Measurements from ENCODE around the gene GALNT18.
"Not testable (repeated sequence)": the region's sequence is repeated elsewhere in the genome, so short reads cannot be mapped to it uniquely, and the experiment has no call there.

Gene GALNT18

GRCh38 chr11:11451501-11452005 lies 170.3 kb downstream of the GALNT18 start:
- DNase-seq = no peak

GRCh38 chr11:11450744-11451362 lies 171.0 kb downstream of the GALNT18 start:
- DNase-seq = no peak

GRCh38 chr11:11449327-11449726 lies 172.5 kb downstream of the GALNT18 start:
- no peak for DNase-seq

GRCh38 chr11:11448626-11449025 lies 173.2 kb downstream of the GALNT18 start:
- no peak for DNase-seq

GRCh38 chr11:11447601-11448000 lies 174.2 kb downstream of the GALNT18 start:
- not testable (repeated sequence) for DNase-seq

GRCh38 chr11:11446967-11447366 lies 174.8 kb downstream of the GALNT18 start:
- no peak for DNase-seq

GRCh38 chr11:11446564-11446963 lies 175.2 kb downstream of the GALNT18 start:
- DNase-seq = no peak

- DNase-seq = no peak
Measured at GRCh38 chr11:11445441-11446185, 176.2 kb downstream of the GALNT18 start.

- no peak for DNase-seq
Measured at GRCh38 chr11:11444804-11445131, 177.0 kb downstream of the GALNT18 start.

GRCh38 chr11:11444027-11444803 lies 177.6 kb downstream of the GALNT18 start:
- DNase-seq = no peak

- DNase-seq = no peak
Measured at GRCh38 chr11:11442791-11443190, 179.0 kb downstream of the GALNT18 start.

- DNase-seq = no peak
Measured at GRCh38 chr11:11441516-11441915, 180.3 kb downstream of the GALNT18 start.

GRCh38 chr11:11441091-11441490 lies 180.7 kb downstream of the GALNT18 start:
- DNase-seq = no peak

- no peak for DNase-seq
Measured at GRCh38 chr11:11440144-11440543, 181.7 kb downstream of the GALNT18 start.

- no peak for DNase-seq
Measured at GRCh38 chr11:11439591-11439990, 182.2 kb downstream of the GALNT18 start.

- no peak for DNase-seq
Measured at GRCh38 chr11:11436715-11437313, 185.0 kb downstream of the GALNT18 start.

- DNase-seq = no peak
Measured at GRCh38 chr11:11435635-11436034, 186.2 kb downstream of the GALNT18 start.

- no peak for DNase-seq
Measured at GRCh38 chr11:11433960-11434359, 187.8 kb downstream of the GALNT18 start.

GRCh38 chr11:11432621-11433319 lies 189.0 kb downstream of the GALNT18 start:
- no peak for DNase-seq

- DNase-seq = no peak
Measured at GRCh38 chr11:11430431-11430830, 191.4 kb downstream of the GALNT18 start.

- no peak for DNase-seq
Measured at GRCh38 chr11:11428714-11429113, 193.1 kb downstream of the GALNT18 start.

- no peak for DNase-seq
Measured at GRCh38 chr11:11427542-11427941, 194.3 kb downstream of the GALNT18 start.

GRCh38 chr11:11427140-11427539 lies 194.7 kb downstream of the GALNT18 start:
- no peak for DNase-seq

Data from activated CD4-positive, alpha-beta T cell treated with anti-CD3 and anti-CD28 coated beads, Interleukin-2, Interleukin-6, amounts not matched to agents 100 ng/mL and 50 ng/mL, durations not matched to agents 16 hours and 8 hours (primary cell).